HepG2 (cell line): ENCODE results near the gene KBTBD2. TPM values are rescaled to one million over a fixed set of nuclear protein-coding genes. Genes with fewer than 3 reads are reported as not detected.

Experiments used
- ATAC-seq: fragments of 200-7000 bp; cut with Tn5 transposase; 3 replicates; pipeline ENCODE4 v1.9.1; 2020; ENCODE audit warnings: mild to moderate bottlenecking, moderate library complexity
- BruUV-seq: library from RNA; stranded (reverse); fragments of 400-500 nt; replicated peaks from 2 replicates; lab custom pipeline; 2021; lab: Mats Ljungman, UMichigan
- CTCF ChIA-PET: fragments of 300-600 bp; formaldehyde crosslinking; extraction: SDS; loops from one replicate; lab custom pipeline; 2021; ENCODE audit warnings: low total read pairs, inconsistent platforms, low intra/inter-chr PET ratio; lab: Yijun Ruan, JAX
- POLR2A ChIA-PET: fragments of 350-600 bp; sonication (Branson Sonifier 250); formaldehyde crosslinking; loops from one replicate; lab custom pipeline; 2020; ENCODE audit warnings: antibody characterized with exemption, inconsistent platforms; lab: Yijun Ruan, JAX
- DNase-seq: peaks from one replicate; pipeline ENCODE4 v3.0.0-alpha.2; 2015; ENCODE audit warnings: low spot score
- FAIRE-seq: peaks from 3 replicates; lab custom pipeline; 2011; peaks lifted over from hg19 to GRCh38; lab: Jason Lieb, UNC
- H2AFZ ChIP-seq: one replicate; pipeline ENCODE4 v1.6.1; 2011; ENCODE audit warnings: low read length, inconsistent platforms
- H3K27ac ChIP-seq: fragments of 300-600 bp; 3 replicates; pipeline ENCODE4 v1.8.0; 2011; ENCODE audit warnings: mixed run types, mild to moderate bottlenecking, mixed read lengths, low read length, inconsistent platforms; ENCODE audit not compliant: insufficient read depth; ENCODE audit errors: extremely low read length
- H3K27me3 ChIP-seq, 2 experiments: fragments of 200-600 bp in 1 of 2; 2 replicates in 1 of 2; 3 replicates in 1 of 2; pipeline versions ENCODE4 v1.6.0 to v1.8.0; 2011; ENCODE audit warnings: low read length in 2 of 2, mild to moderate bottlenecking in 2 of 2, moderate library complexity in 2 of 2, inconsistent platforms in 1 of 2; ENCODE audit not compliant: insufficient read depth in 2 of 2, control insufficient read depth in 1 of 2
- H3K36me3 ChIP-seq, 2 experiments: fragments of 200-600 bp in 1 of 2; replicated peaks in 1 of 2; 2 replicates in 1 of 2; 3 replicates in 1 of 2; pipeline versions ENCODE4 v1.5.1 to v1.8.0; 2011; ENCODE audit warnings: low read length in 2 of 2, inconsistent platforms in 1 of 2; ENCODE audit not compliant: insufficient read depth in 2 of 2, control insufficient read depth in 1 of 2
- H3K4me1 ChIP-seq: 2 replicates; pipeline ENCODE4 v1.5.1; 2012; ENCODE audit warnings: low read length, inconsistent platforms; ENCODE audit not compliant: insufficient read depth
- H3K4me2 ChIP-seq: 2 replicates; pipeline ENCODE4 v1.6.0; 2011; ENCODE audit warnings: low read depth, low read length, inconsistent platforms
- H3K4me3 ChIP-seq, 3 experiments: fragments of 200-600 bp in 1 of 3; sonication (generic), shearing (Covaris generic) in 1 of 3; replicated peaks in 1 of 3; 2 replicates each; pipeline ENCODE4 v1.5.1; 2011 to 2016; ENCODE audit warnings: low read length in 3 of 3, inconsistent platforms in 2 of 3, low read depth in 2 of 3, mild to moderate bottlenecking in 2 of 3, control low read depth in 1 of 3, mixed read lengths in 1 of 3; ENCODE audit not compliant: insufficient read depth in 1 of 3
- H3K79me2 ChIP-seq: one replicate; pipeline ENCODE4 v1.6.1; 2011; ENCODE audit warnings: low read length, inconsistent platforms; ENCODE audit not compliant: insufficient read depth
- H3K9ac ChIP-seq: 2 replicates; pipeline ENCODE4 v1.6.0; 2011; ENCODE audit warnings: mild to moderate bottlenecking, low read depth, low read length, inconsistent platforms; ENCODE audit not compliant: insufficient read depth
- H3K9me3 ChIP-seq: 2 replicates; pipeline ENCODE4 v1.5.1; 2012; ENCODE audit warnings: mild to moderate bottlenecking, low read length
- H4K20me1 ChIP-seq: 2 replicates; pipeline ENCODE4 v1.6.0; 2011; ENCODE audit warnings: inconsistent platforms, mild to moderate bottlenecking, low read length, moderate library complexity; ENCODE audit not compliant: insufficient read depth
- CC2D1A ChIP-seq: sonication (generic); formaldehyde crosslinking; IDR thresholded peaks from 2 replicates; pipeline ENCODE4 v1.8.1; 2023; ENCODE audit warnings: mild to moderate bottlenecking, missing genetic modification reagents
- CEBPG ChIP-seq: IDR thresholded peaks from 2 replicates; pipeline ENCODE4 v1.6.1; 2016
- GPN1 ChIP-seq: sonication (generic); formaldehyde crosslinking; IDR thresholded peaks from 2 replicates; pipeline ENCODE4 v1.5.1; 2020; ENCODE audit warnings: missing genetic modification reagents, borderline replicate concordance
- ISL2 ChIP-seq: sonication (generic); formaldehyde crosslinking; IDR thresholded peaks from 2 replicates; pipeline ENCODE4 v1.5.0; 2020; ENCODE audit warnings: missing genetic modification reagents
- JARID2 ChIP-seq: sonication (generic); formaldehyde crosslinking; IDR thresholded peaks from 2 replicates; pipeline ENCODE4 v1.8.1; 2023; ENCODE audit warnings: missing genetic modification reagents, inconsistent platforms; ENCODE audit not compliant: insufficient replicate concordance
- MTF2 ChIP-seq: sonication (generic); formaldehyde crosslinking; IDR thresholded peaks from 2 replicates; pipeline ENCODE4 v1.5.0; 2020; ENCODE audit warnings: missing genetic modification reagents, borderline replicate concordance
- NR3C1 ChIP-seq: sonication (generic); formaldehyde crosslinking; IDR thresholded peaks from 2 replicates; pipeline ENCODE4 v1.4.0; 2020; ENCODE audit warnings: missing genetic modification reagents
- RNF219 ChIP-seq: sonication (generic); formaldehyde crosslinking; IDR thresholded peaks from 2 replicates; pipeline ENCODE4 v1.5.0; 2020; ENCODE audit warnings: mild to moderate bottlenecking, missing genetic modification reagents
- SMARCE1 ChIP-seq: fragments of 450-650 bp; IDR thresholded peaks from 2 replicates; pipeline ENCODE4 v1.6.1; 2017; ENCODE audit warnings: borderline replicate concordance
- SP2 ChIP-seq: sonication (generic); formaldehyde crosslinking; IDR thresholded peaks from 2 replicates; pipeline ENCODE4 v1.5.1; 2020; ENCODE audit warnings: mild to moderate bottlenecking, missing genetic modification reagents
- TFDP1 ChIP-seq: IDR thresholded peaks from 2 replicates; pipeline ENCODE4 v1.6.1; 2016; ENCODE audit warnings: missing compliant biosample characterization, missing genetic modification reagents, borderline replicate concordance
- YY1 ChIP-seq: IDR thresholded peaks from 2 replicates; pipeline ENCODE4 v1.6.1; 2011; ENCODE audit warnings: low read length, low read depth, moderate library complexity, mild to moderate bottlenecking; ENCODE audit not compliant: insufficient read depth, insufficient replicate concordance
- ZFP36 ChIP-seq: fragments of 150-350 bp; IDR thresholded peaks from 2 replicates; pipeline ENCODE4 v1.6.1; 2018; ENCODE audit warnings: borderline replicate concordance, low read length, low read depth; ENCODE audit not compliant: partially characterized antibody
- ZFY ChIP-seq: sonication (generic); formaldehyde crosslinking; IDR thresholded peaks from 2 replicates; pipeline ENCODE4 v1.4.0; 2020; ENCODE audit warnings: missing genetic modification reagents
- ZNF3 ChIP-seq: IDR thresholded peaks from 2 replicates; pipeline ENCODE4 v1.7.0; 2017; ENCODE audit warnings: inconsistent platforms
- ZNF33B ChIP-seq: sonication (generic); formaldehyde crosslinking; IDR thresholded peaks from 2 replicates; pipeline ENCODE4 v1.5.1; 2020; ENCODE audit warnings: mild to moderate bottlenecking, missing genetic modification reagents
- ZNF430 ChIP-seq: sonication (generic); formaldehyde crosslinking; IDR thresholded peaks from 2 replicates; pipeline ENCODE4 v1.9.0; 2021; ENCODE audit warnings: mild to moderate bottlenecking, missing genetic modification reagents
- ZNF577 ChIP-seq: sonication (generic); formaldehyde crosslinking; IDR thresholded peaks from 2 replicates; pipeline ENCODE4 v1.4.0; 2020; ENCODE audit warnings: mild to moderate bottlenecking, low read depth, missing genetic modification reagents, borderline replicate concordance
- WGBS: methylation state at CpG from one replicate; pipeline ENCODE4 v1.1.6; 2017; ENCODE audit warnings: low lambda C conversion rate; 5-methylcytosine and 5-hydroxymethylcytosine counted together
- in situ Hi-C: cut with HindIII; loops from 2 replicates; pipeline ENCODE4 v1.10.0; 2017; ENCODE audit warnings: low pct_unique_long_range_greater_than_20kb; ENCODE audit not compliant: extremely low pct_ligation_motif_present
- intact Hi-C: fragments of 100-400 bp; cut with micrococcal nuclease; formaldehyde crosslinking; loops from one replicate; pipeline ENCODE4 v1.10.0; 2022; ENCODE audit not compliant: unreplicated experiment
- polyA plus RNA-seq, 8 experiments: library from polyadenylated mRNA; depleted of rRNA in 3 of 8; stranded (reverse) in 7 of 8; unstranded in 1 of 8; fragments of >200 nt; fragmentation: Illumina TruSeq in 4 of 8; extraction: Trizol in 4 of 8; gene quantifications; 2 replicates each; pipeline versions ENCODE4 v1.2.1 to v1.2.3, GENCODE V29; 2011 to 2016; ENCODE audit warnings: low read depth in 4 of 8, missing spikeins in 1 of 8, mixed read lengths in 1 of 8; ENCODE audit not compliant: insufficient read depth in 1 of 8
- total RNA-seq, 5 experiments: library from RNA; depleted of rRNA; stranded (reverse); fragments of >200 nt; fragmentation: Illumina TruSeq; extraction: Trizol; gene quantifications; 2 replicates each; pipeline ENCODE4 v1.2.3, GENCODE V29; 2016; ENCODE audit warnings: low read depth in 1 of 5
- TF ChIP-seq, protein P1 (sequence below): sonication (generic); formaldehyde crosslinking; IDR thresholded peaks from 2 replicates; pipeline ENCODE4 v1.4.0; 2020; ENCODE audit warnings: mild to moderate bottlenecking, low read depth, missing genetic modification reagents

Gene KBTBD2
- total and polyA plus RNA-seq, 2 of the 13 experiments (the other 11 are each of a cell fraction or from before 2014, with no cell fraction given), result 24.0 to 25.2 TPM

DNA sequence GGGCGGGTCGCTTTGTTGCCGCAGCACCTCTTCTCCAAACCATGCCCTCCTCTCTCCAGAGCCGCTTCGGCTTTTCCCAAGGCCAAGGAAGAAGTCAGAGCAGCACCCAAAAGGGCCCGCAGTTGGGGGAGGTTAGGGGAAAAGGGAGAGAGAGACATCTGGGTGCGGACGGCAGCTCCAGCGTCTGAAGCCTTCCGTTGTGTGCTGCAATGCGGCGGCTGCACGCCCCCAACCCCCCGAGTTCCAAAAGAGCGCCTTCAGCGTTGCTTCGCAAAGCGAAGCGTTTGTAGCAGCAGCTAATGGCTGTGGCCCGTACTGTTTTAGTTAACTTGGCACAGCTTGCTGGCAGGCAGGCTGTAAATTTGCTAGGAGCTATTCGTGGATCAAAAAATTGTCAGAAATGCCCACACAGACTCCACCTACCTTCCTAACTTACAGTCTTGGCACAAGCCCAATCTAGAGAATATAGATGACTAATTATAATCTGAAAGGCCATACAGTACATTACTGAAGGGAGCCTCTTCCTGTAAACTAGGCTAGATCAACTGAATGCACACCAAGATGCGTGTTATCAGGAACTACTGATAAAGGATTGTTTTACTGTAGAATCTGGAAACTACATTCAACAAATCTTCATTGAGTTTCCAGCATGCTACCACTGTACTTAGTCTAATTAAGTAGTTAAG, 1.1 kb upstream of the KBTBD2 start (continued):
- TF ChIP-seq, protein P1, sequence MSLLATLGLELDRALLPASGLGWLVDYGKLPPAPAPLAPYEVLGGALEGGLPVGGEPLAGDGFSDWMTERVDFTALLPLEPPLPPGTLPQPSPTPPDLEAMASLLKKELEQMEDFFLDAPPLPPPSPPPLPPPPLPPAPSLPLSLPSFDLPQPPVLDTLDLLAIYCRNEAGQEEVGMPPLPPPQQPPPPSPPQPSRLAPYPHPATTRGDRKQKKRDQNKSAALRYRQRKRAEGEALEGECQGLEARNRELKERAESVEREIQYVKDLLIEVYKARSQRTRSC (CRISPR knock-in tag), result no peak
- TF ChIP-seq SP2 (no peak), JARID2 (CRISPR knock-in tag) (no peak), ZNF33B (CRISPR knock-in tag) (no peak; the same call in 1 of the 2 replicates)
- TF ChIP-seq, all 625 proteins: peak for 73

- peak; percentile 81 for ATAC-seq
- peak; percentile 97 for DNase-seq
- TF ChIP-seq TFDP1 (CRISPR knock-in tag), result peak; percentile 70; the same call in 1 of the 2 replicates
- peak; percentile 12 for TF ChIP-seq YY1
- no peak for TF ChIP-seq MTF2
- 0 out of 2 replicates have a peak, but pooled peaks have one; percentile 71 for TF ChIP-seq ZNF430 (CRISPR knock-in tag)
- TF ChIP-seq ZNF577 (CRISPR knock-in tag), result no peak
- no peak for TF ChIP-seq SMARCE1
- TF ChIP-seq ISL2, result peak; percentile 33; the same call in 1 of the 2 replicates
- TF ChIP-seq ZFP36, result no peak
- no peak for TF ChIP-seq RNF219 (CRISPR knock-in tag)
- no peak for TF ChIP-seq NR3C1 (CRISPR knock-in tag)
- TF ChIP-seq ZFY (CRISPR knock-in tag), result peak; percentile 96
- no peak for TF ChIP-seq GPN1 (CRISPR knock-in tag)
- no peak for TF ChIP-seq ZNF3
- no peak for TF ChIP-seq CC2D1A
- no peak for TF ChIP-seq CEBPG (CRISPR knock-in tag)
These were observed 400 bp upstream of the KBTBD2 start for GRCh38 chr7:32891800-32892520.

More at GRCh38 chr7:32891800-32892520, 400 bp upstream of the KBTBD2 start:
- under 1% methylated on average over 36 of the region's 85 CpGs for WGBS
- Histone ChIP-seq H2AFZ (no peak overlapping the region), H3K4me2 (peak overlapping the region; percentile 77), H3K9ac (peak overlapping the region; percentile 96), H3K27me3 (no peaks in the 10 kb centered on the region), H3K9me3 (no peaks in the 10 kb centered on the region), H3K27ac (peak overlapping the region; percentile 96), H3K4me1 (peaks cover 52% of the 10 kb centered on the region), H3K4me3 (peak overlapping the region; percentile 79 to 97 (median 80)), H3K36me3 (no peaks in the 10 kb centered on the region), H3K79me2 (peaks cover 48% of the 10 kb centered on the region), H4K20me1 (peaks cover 26% of the 10 kb centered on the region)
- POLR2A ChIA-PET, result interaction anchor here (0.6 to 2.0 kb wide), 7 partner anchors 8 to 91 kb away, joined by 3 to 7 read pairs (median 4); partner anchors contain the start of gene FKBP9
- CTCF ChIA-PET, result no interaction called here
- no TSS peak for BruUV-seq
- in situ Hi-C loops (no loop called here), intact Hi-C loops (loop anchor here (2.0 to 10.0 kb wide), 4 partner anchors 49 to 215 kb away; partner anchors contain the start of gene RP9)
- no peak for FAIRE-seq
